Transverse colon (tissue), 3 donors: ENCODE data around the gene EPHA2.

ENCODE experiments used
- CTCF ChIP-seq, 5 experiments: fragments of 200-600 bp in 3 of 5; fragments of 450-650 bp in 2 of 5; sonication (generic) in 3 of 5; IDR thresholded peaks; 1 replicate in 2 of 5; 2 replicates in 3 of 5; pipeline ENCODE4 v1.5.1; 2016 to 2017; ENCODE audit warnings: antibody characterized with exemption in 5 of 5, inconsistent platforms in 3 of 5, mild to moderate bottlenecking in 2 of 5, moderate library complexity in 1 of 5
- POLR2A ChIP-seq: fragments of 450-650 bp; IDR thresholded peaks from one replicate; pipeline ENCODE4 v1.6.1; 2016; ENCODE audit warnings: antibody characterized with exemption, mild to moderate bottlenecking, moderate library complexity

- TF ChIP-seq POLR2A (no peak), CTCF (IDR thresholded peaks at IDR 0.05) (no peak)
These were observed 22.6 kb downstream of the EPHA2 start for GRCh38 chr1:16133007-16133961.
